K562 (cell line): Measurements from ENCODE around the gene APOL4. TPM values are rescaled to one million over a fixed set of nuclear protein-coding genes. Genes with fewer than 3 reads are reported as not detected.

Source experiments
- ATAC-seq: fragments of 200-7000 bp; cut with Tn5 transposase; 3 replicates; pipeline ENCODE4 v1.9.1; 2020; ENCODE audit warnings: moderate library complexity
- BruUV-seq: library from RNA; stranded (reverse); fragments of 400-500 nt; replicated peaks from 2 replicates; lab custom pipeline; 2021; lab: Mats Ljungman, UMichigan
- CTCF ChIA-PET: fragments of 300-600 bp; formaldehyde crosslinking; extraction: SDS; loops from one replicate; lab custom pipeline; 2021; ENCODE audit warnings: low intra/inter-chr PET ratio; lab: Yijun Ruan, JAX
- POLR2A ChIA-PET: fragments of 300-600, 350-650 bp; sonication (Branson Sonifier 250); formaldehyde crosslinking; extraction: SDS; loops from one replicate; lab custom pipeline; 2021; ENCODE audit warnings: antibody characterized with exemption, inconsistent platforms; lab: Yijun Ruan, JAX
- DNase-seq, 4 experiments: peaks; one replicate each; pipeline versions ENCODE4 v3.0.0 to v3.0.0-alpha.2; 2011 to 2018; ENCODE audit warnings: low spot score in 3 of 4, mixed read lengths in 3 of 4; ENCODE audit errors: extremely low read depth in 1 of 4
- FAIRE-seq: peaks from 2 replicates; lab custom pipeline; 2011; peaks lifted over from hg19 to GRCh38; lab: Jason Lieb, UNC
- H2AFZ ChIP-seq: 2 replicates; pipeline ENCODE4 v1.6.0; 2011; ENCODE audit warnings: low read depth, low read length, control low read depth, inconsistent platforms
- H3K27ac ChIP-seq: fragments of 200-600 bp; 3 replicates; pipeline ENCODE4 v1.8.0; 2011; ENCODE audit warnings: low read depth, mild to moderate bottlenecking, control low read depth, inconsistent platforms, low read length, moderate library complexity, mixed read lengths; ENCODE audit errors: extremely low read depth
- H3K27me3 ChIP-seq, 2 experiments: fragments of 300-600 bp in 1 of 2; 2 replicates in 1 of 2; 3 replicates in 1 of 2; pipeline versions ENCODE4 v1.6.0 to v1.8.0; 2011; ENCODE audit warnings: inconsistent platforms in 2 of 2, low read length in 2 of 2, mild to moderate bottlenecking in 1 of 2, mixed read lengths in 1 of 2, moderate library complexity in 1 of 2; ENCODE audit not compliant: control insufficient read depth in 2 of 2, insufficient read depth in 2 of 2
- H3K36me3 ChIP-seq: fragments of 300-600 bp; 3 replicates; pipeline ENCODE4 v1.8.0; 2011; ENCODE audit warnings: mild to moderate bottlenecking, low read length, inconsistent platforms; ENCODE audit not compliant: control insufficient read depth, insufficient read depth
- H3K4me1 ChIP-seq, 2 experiments: fragments of 200-600 bp in 1 of 2; replicated peaks in 1 of 2; 2 replicates in 1 of 2; 3 replicates in 1 of 2; pipeline versions ENCODE4 v1.5.1 to v1.8.0; 2011; ENCODE audit warnings: inconsistent platforms in 2 of 2, low read length in 2 of 2, mild to moderate bottlenecking in 1 of 2, mixed read lengths in 1 of 2, moderate library complexity in 1 of 2; ENCODE audit not compliant: control insufficient read depth in 2 of 2, insufficient read depth in 2 of 2
- H3K4me2 ChIP-seq: 2 replicates; pipeline ENCODE4 v1.6.1; 2011; ENCODE audit warnings: low read length, control low read depth, inconsistent platforms, mixed read lengths; ENCODE audit not compliant: insufficient read depth
- H3K4me3 ChIP-seq: fragments of 200-600 bp; sonication (generic), shearing (Covaris generic); 2 replicates; pipeline ENCODE4 v1.5.1; 2016; ENCODE audit warnings: control low read depth, inconsistent platforms
- H3K79me2 ChIP-seq: fragments of 200-600 bp; 3 replicates; pipeline ENCODE4 v1.8.0; 2011; ENCODE audit warnings: low read length, inconsistent platforms; ENCODE audit not compliant: control insufficient read depth, insufficient read depth
- H3K9ac ChIP-seq, 2 experiments: 2 replicates each; pipeline versions ENCODE4 v1.6.0 to v1.6.1; 2011; ENCODE audit warnings: low read depth in 2 of 2, low read length in 2 of 2, control low read depth in 1 of 2, inconsistent platforms in 1 of 2, mild to moderate bottlenecking in 1 of 2, mixed read lengths in 1 of 2; ENCODE audit not compliant: insufficient read depth in 1 of 2
- H3K9me1 ChIP-seq: one replicate; pipeline ENCODE4 v1.6.0; 2011; ENCODE audit warnings: inconsistent platforms, mild to moderate bottlenecking, low read length, moderate library complexity; ENCODE audit not compliant: control insufficient read depth, insufficient read depth
- H3K9me3 ChIP-seq: replicated peaks from 2 replicates; pipeline ENCODE4 v1.5.1; 2011; ENCODE audit warnings: low read depth, low read length, inconsistent platforms; ENCODE audit not compliant: control insufficient read depth, insufficient read depth
- H4K20me1 ChIP-seq: replicated peaks from 2 replicates; pipeline ENCODE4 v1.6.1; 2011; ENCODE audit warnings: low read length, inconsistent platforms, mixed read lengths; ENCODE audit not compliant: control insufficient read depth, insufficient read depth
- BCOR ChIP-seq: fragments of 450-650 bp; IDR thresholded peaks from 2 replicates; pipeline ENCODE4 v1.6.1; 2016
- CHD1 ChIP-seq: fragments of 200-600 bp; sonication (generic); IDR thresholded peaks from one replicate; pipeline ENCODE4 v1.6.1; 2012; ENCODE audit warnings: mild to moderate bottlenecking, moderate library complexity, low read length, inconsistent platforms
- ESRRA ChIP-seq: fragments of 450-650 bp; IDR thresholded peaks from 2 replicates; pipeline ENCODE4 v1.6.1; 2014; ENCODE audit warnings: low read depth, mild to moderate bottlenecking, moderate library complexity, borderline replicate concordance
- EZH2 ChIP-seq: IDR thresholded peaks from 2 replicates; pipeline ENCODE4 v1.6.1; 2012; ENCODE audit warnings: low read depth, mild to moderate bottlenecking, inconsistent platforms, low read length, borderline replicate concordance
- IRF2 ChIP-seq: sonication (generic); formaldehyde crosslinking; IDR thresholded peaks from 2 replicates; pipeline ENCODE4 v1.8.1; 2022; ENCODE audit warnings: mild to moderate bottlenecking, missing genetic modification reagents
- JUNB ChIP-seq: fragments of 450-650 bp; formaldehyde crosslinking; conservative IDR thresholded peaks from 2 replicates; pipeline ENCODE4 v1.4.0; 2020; ENCODE audit warnings: mild to moderate bottlenecking
- LCOR ChIP-seq: sonication (generic); formaldehyde crosslinking; IDR thresholded peaks from 2 replicates; pipeline ENCODE4 v1.8.0; 2022; ENCODE audit warnings: mild to moderate bottlenecking, missing genetic modification reagents
- POLR2A ChIP-seq: fragments of 450-650 bp; conservative IDR thresholded peaks from 2 replicates; pipeline ENCODE4 v1.6.1; 2016
- RBM39 ChIP-seq: fragments of 200-400 bp; formaldehyde crosslinking; optimal IDR thresholded peaks from 2 replicates; pipeline ENCODE3; 2018; ENCODE audit warnings: low read depth, low read length
- SMARCA5 ChIP-seq: fragments of 450-650 bp; IDR thresholded peaks from 2 replicates; pipeline ENCODE4 v1.6.1; 2016
- WHSC1 ChIP-seq: IDR thresholded peaks from one replicate; pipeline ENCODE4 v1.6.1; 2012; ENCODE audit warnings: low read length, control low read depth, inconsistent platforms
- WGBS: fragments of 100-300 bp; shearing (Covaris generic); methylation state at CpG from one replicate; pipeline ENCODE4 v1.1.6; 2016; ENCODE audit warnings: low coverage, mixed read lengths; ENCODE audit not compliant: insufficient coverage; ENCODE audit errors: missing lambda C conversion rate; 5-methylcytosine and 5-hydroxymethylcytosine counted together
- in situ Hi-C: fragments of 300-500 bp; cut with MboI; formaldehyde crosslinking; loops from 4 replicates; pipeline ENCODE4 v1.15.0; 2018; ENCODE audit warnings: inconsistent platforms, mixed read lengths
- intact Hi-C: fragments of 100-400 bp; cut with micrococcal nuclease; formaldehyde crosslinking; loops from 2 replicates; pipeline ENCODE4 v1.14.2; 2022
- polyA plus RNA-seq, 8 experiments: library from polyadenylated mRNA; depleted of rRNA in 4 of 8; stranded (reverse) in 5 of 8; unstranded in 3 of 8; fragments of >200 nt; fragmentation: Nextera tagmentation in 2 of 8; fragmentation: Illumina TruSeq in 1 of 8; extraction: Ambion mirVana in 2 of 8; extraction: Trizol in 1 of 8; gene quantifications; 2 replicates each; pipeline versions ENCODE4 v1.2.1 to v1.2.3, GENCODE V29; 2011 to 2014; ENCODE audit warnings: inconsistent platforms in 1 of 8, missing spikeins in 1 of 8
- total RNA-seq, 7 experiments: library from RNA; depleted of rRNA in 6 of 7; stranded (reverse); fragments of >200 nt in 6 of 7; fragmentation: Illumina TruSeq in 2 of 7; extraction: Trizol in 2 of 7; gene quantifications; 2 replicates each; pipeline versions ENCODE4 v1.2.1 to v1.2.3, GENCODE V29; 2011 to 2021; ENCODE audit warnings: low replicate concordance in 1 of 7
- TF ChIP-seq, protein P1 (sequence below): fragments of 450-650 bp; formaldehyde crosslinking; conservative IDR thresholded peaks from 2 replicates; pipeline ENCODE4 v1.4.0; 2022; ENCODE audit warnings: mild to moderate bottlenecking, missing genetic modification characterization
- TF ChIP-seq, protein P2 (sequence below): sonication (generic); formaldehyde crosslinking; IDR thresholded peaks from 2 replicates; pipeline ENCODE4 v1.8.0; 2022; ENCODE audit warnings: missing genetic modification reagents, mild to moderate bottlenecking, borderline replicate concordance

APOL4 gene
- total and polyA plus RNA-seq, 9 of the 15 experiments (the other 6 are each of a cell fraction or from before 2014, with no cell fraction given) = 6.5 to 15.0 (median 9.8) TPM

- ATAC-seq = no peak
- H3K9me1 ChIP-seq = no peaks in the 10 kb centered on the region
- no peak within 1 kb of the TSS for H3K27ac ChIP-seq
- intact Hi-C loops = no loop called here
- no peaks in the 10 kb centered on the region for H3K27me3 ChIP-seq
- H3K4me2 ChIP-seq = peak within 1 kb of the TSS; percentile 37; the same call in 1 of the 2 replicates
- CTCF ChIA-PET = no interaction called here
- H3K9me3 ChIP-seq = no peaks in the 10 kb centered on the region
- no TSS peak for BruUV-seq
- no peak for DNase-seq
- H3K4me3 ChIP-seq = no peak within 1 kb of the TSS
- WGBS = 27% methylated on average over 3 of the region's 3 CpGs
- peak within 1 kb of the TSS; percentile 31; the same call in 1 of the 2 replicates for H2AFZ ChIP-seq
- no peaks in the 10 kb centered on the region for H3K79me2 ChIP-seq
- no peaks in the 10 kb centered on the region for H4K20me1 ChIP-seq
- 0 out of 2 replicates have a peak, but pooled peaks have one; percentile 50 for TF ChIP-seq IRF2 (CRISPR knock-in tag)
- TF ChIP-seq BCOR = no peak
- no peak within 1 kb of the TSS for H3K9ac ChIP-seq
- H3K4me1 ChIP-seq = peaks cover 13 to 14% of the 10 kb centered on the region in 2 experiments
- in situ Hi-C loops = no loop called here
- POLR2A ChIA-PET = interaction anchor here (0.8 to 1.5 kb wide), 2 partner anchors 12 to 78 kb away, joined by 3 to 7 read pairs; no protein-coding TSS in a partner anchor
- no peak for FAIRE-seq
- no peaks in the 10 kb centered on the region for H3K36me3 ChIP-seq
Measured at GRCh38 chr22:36160499-36160942, 41.1 kb downstream of the APOL4 start, which contains the start of gene APOL3. TSS of gene APOL3 (minus strand) at chr22:36160755. CDS start at chr22:36149055, 11,700 bp downstream.

GRCh38 chr22:36156515-36157419 is 44.8 kb downstream of the APOL4 start:
- H3K79me2 ChIP-seq = no peaks in the 10 kb centered on the region
- no peak for TF ChIP-seq WHSC1
- TF ChIP-seq CHD1 = no peak
- no peak for TF ChIP-seq SMARCA5
- TF ChIP-seq POLR2A = no peak
- TF ChIP-seq, protein P1, sequence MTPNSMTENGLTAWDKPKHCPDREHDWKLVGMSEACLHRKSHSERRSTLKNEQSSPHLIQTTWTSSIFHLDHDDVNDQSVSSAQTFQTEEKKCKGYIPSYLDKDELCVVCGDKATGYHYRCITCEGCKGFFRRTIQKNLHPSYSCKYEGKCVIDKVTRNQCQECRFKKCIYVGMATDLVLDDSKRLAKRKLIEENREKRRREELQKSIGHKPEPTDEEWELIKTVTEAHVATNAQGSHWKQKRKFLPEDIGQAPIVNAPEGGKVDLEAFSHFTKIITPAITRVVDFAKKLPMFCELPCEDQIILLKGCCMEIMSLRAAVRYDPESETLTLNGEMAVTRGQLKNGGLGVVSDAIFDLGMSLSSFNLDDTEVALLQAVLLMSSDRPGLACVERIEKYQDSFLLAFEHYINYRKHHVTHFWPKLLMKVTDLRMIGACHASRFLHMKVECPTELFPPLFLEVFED (CRISPR knock-in tag) = no peak
- TF ChIP-seq, protein P2, sequence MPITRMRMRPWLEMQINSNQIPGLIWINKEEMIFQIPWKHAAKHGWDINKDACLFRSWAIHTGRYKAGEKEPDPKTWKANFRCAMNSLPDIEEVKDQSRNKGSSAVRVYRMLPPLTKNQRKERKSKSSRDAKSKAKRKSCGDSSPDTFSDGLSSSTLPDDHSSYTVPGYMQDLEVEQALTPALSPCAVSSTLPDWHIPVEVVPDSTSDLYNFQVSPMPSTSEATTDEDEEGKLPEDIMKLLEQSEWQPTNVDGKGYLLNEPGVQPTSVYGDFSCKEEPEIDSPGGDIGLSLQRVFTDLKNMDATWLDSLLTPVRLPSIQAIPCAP = no peak
- no peak for TF ChIP-seq JUNB (CRISPR knock-in tag)
- TF ChIP-seq LCOR (CRISPR knock-in tag) = 0 out of 2 replicates have a peak, but pooled peaks have one; percentile 40
- no peak for TF ChIP-seq ESRRA
- no peak for TF ChIP-seq EZH2
- no peak for TF ChIP-seq RBM39

More at GRCh38 chr22:36156515-36157419, 44.8 kb downstream of the APOL4 start:
- DNase-seq (peak; percentile 29 to 55 (median 52)), ATAC-seq (peak; percentile 70), FAIRE-seq (no peak)
- BruUV-seq = no TSS peak
- Histone ChIP-seq H3K9ac (peak overlapping the region; percentile 38 to 87; a peak in 3 of 4 replicates), H3K4me2 (peak overlapping the region; percentile 70), H2AFZ (peak overlapping the region; percentile 78), H3K27ac (peak overlapping the region; percentile 62; the same call in 2 of the 3 replicates), H3K9me3 (no peaks in the 10 kb centered on the region), H3K4me3 (peak overlapping the region; percentile 20; the same call in 1 of the 2 replicates), H4K20me1 (no peaks in the 10 kb centered on the region), H3K36me3 (no peaks in the 10 kb centered on the region), H3K4me1 (peaks cover 13 to 16% of the 10 kb centered on the region in 2 experiments), H3K9me1 (no peaks in the 10 kb centered on the region), H3K27me3 (no peaks in the 10 kb centered on the region)
- intact Hi-C loops = no loop called here
- CTCF ChIA-PET = interaction anchor here (0.6 kb wide), 1 partner anchor 244 kb away, joined by 3 read pairs; no protein-coding TSS in a partner anchor
- WGBS = 15% methylated on average over 13 of the region's 15 CpGs
- in situ Hi-C loops = no loop called here
- POLR2A ChIA-PET = interaction anchor here (0.8 to 1.3 kb wide), 3 partner anchors 15 to 36 kb away, joined by 3 to 5 read pairs (median 3); no protein-coding TSS in a partner anchor
